HL-60 (cell line): ENCODE measurements around the gene SIL1.

ENCODE experiments used
- GABPA ChIP-seq: IDR thresholded peaks from 2 replicates; pipeline ENCODE4 v1.6.1; 2012; ENCODE audit warnings: low read depth
- POLR2AphosphoS5 ChIP-seq: IDR thresholded peaks from 2 replicates; pipeline ENCODE4 v1.6.1; 2012; ENCODE audit warnings: low read depth
- TF ChIP-seq, protein P1 (sequence below): IDR thresholded peaks from one replicate; pipeline ENCODE4 v1.5.1; 2011; ENCODE audit warnings: low read length, control low read depth, inconsistent platforms; ENCODE audit not compliant: insufficient read depth
- TF ChIP-seq, protein P2 (sequence below): IDR thresholded peaks from 2 replicates; pipeline ENCODE4 v1.6.1; 2012; ENCODE audit warnings: low read depth; ENCODE audit not compliant: insufficient replicate concordance

DNA sequence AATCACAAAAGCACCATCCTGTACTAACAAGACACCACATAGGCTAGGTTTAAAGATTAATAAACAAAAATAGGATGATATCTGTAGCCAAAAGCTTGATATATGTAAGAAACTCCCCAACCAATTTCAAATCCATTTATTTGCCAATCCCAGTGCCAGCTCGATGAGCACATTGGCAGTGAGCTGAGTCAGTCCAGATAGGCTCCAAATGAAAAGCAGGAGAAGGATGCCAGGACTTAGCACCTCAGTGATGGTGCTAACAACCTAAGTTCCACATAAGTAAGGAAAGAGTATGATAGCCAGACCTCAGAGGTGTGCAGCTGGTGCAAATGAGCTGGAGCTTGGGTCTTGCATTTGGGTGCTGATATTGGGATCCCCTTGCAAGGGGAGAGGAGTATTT lies 158.1 kb downstream of the SIL1 start:
- TF ChIP-seq, protein P1, sequence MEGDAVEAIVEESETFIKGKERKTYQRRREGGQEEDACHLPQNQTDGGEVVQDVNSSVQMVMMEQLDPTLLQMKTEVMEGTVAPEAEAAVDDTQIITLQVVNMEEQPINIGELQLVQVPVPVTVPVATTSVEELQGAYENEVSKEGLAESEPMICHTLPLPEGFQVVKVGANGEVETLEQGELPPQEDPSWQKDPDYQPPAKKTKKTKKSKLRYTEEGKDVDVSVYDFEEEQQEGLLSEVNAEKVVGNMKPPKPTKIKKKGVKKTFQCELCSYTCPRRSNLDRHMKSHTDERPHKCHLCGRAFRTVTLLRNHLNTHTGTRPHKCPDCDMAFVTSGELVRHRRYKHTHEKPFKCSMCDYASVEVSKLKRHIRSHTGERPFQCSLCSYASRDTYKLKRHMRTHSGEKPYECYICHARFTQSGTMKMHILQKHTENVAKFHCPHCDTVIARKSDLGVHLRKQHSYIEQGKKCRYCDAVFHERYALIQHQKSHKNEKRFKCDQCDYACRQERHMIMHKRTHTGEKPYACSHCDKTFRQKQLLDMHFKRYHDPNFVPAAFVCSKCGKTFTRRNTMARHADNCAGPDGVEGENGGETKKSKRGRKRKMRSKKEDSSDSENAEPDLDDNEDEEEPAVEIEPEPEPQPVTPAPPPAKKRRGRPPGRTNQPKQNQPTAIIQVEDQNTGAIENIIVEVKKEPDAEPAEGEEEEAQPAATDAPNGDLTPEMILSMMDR: no peak
- TF ChIP-seq GABPA (no peak), POLR2AphosphoS5 (no peak)
- TF ChIP-seq, protein P2, sequence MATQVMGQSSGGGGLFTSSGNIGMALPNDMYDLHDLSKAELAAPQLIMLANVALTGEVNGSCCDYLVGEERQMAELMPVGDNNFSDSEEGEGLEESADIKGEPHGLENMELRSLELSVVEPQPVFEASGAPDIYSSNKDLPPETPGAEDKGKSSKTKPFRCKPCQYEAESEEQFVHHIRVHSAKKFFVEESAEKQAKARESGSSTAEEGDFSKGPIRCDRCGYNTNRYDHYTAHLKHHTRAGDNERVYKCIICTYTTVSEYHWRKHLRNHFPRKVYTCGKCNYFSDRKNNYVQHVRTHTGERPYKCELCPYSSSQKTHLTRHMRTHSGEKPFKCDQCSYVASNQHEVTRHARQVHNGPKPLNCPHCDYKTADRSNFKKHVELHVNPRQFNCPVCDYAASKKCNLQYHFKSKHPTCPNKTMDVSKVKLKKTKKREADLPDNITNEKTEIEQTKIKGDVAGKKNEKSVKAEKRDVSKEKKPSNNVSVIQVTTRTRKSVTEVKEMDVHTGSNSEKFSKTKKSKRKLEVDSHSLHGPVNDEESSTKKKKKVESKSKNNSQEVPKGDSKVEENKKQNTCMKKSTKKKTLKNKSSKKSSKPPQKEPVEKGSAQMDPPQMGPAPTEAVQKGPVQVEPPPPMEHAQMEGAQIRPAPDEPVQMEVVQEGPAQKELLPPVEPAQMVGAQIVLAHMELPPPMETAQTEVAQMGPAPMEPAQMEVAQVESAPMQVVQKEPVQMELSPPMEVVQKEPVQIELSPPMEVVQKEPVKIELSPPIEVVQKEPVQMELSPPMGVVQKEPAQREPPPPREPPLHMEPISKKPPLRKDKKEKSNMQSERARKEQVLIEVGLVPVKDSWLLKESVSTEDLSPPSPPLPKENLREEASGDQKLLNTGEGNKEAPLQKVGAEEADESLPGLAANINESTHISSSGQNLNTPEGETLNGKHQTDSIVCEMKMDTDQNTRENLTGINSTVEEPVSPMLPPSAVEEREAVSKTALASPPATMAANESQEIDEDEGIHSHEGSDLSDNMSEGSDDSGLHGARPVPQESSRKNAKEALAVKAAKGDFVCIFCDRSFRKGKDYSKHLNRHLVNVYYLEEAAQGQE: no peak
